ENCODE measurements around the gene PGLYRP1. TPM values are rescaled to one million over a fixed set of nuclear protein-coding genes. Genes with fewer than 3 reads are reported as not detected.

The PGLYRP1 gene
- total and polyA plus RNA-seq, 2 of the 4 experiments (the other 2 are of a cell fraction), result not detected

- H3K9ac ChIP-seq (ENCODE audit: low read depth, low read length), result peak overlapping the region; percentile 44; the same call in 1 of the 2 replicates
- peaks cover 4% of the 10 kb centered on the region for H3K27me3 ChIP-seq (ENCODE audit: control insufficient read depth, insufficient read depth, low read length)
- H3K4ac ChIP-seq (ENCODE audit: low read depth, low read length), result peak overlapping the region; percentile 58
- ChIA-PET CTCF (interaction anchor here (0.6 to 1.6 kb wide), 3 partner anchors 15 to 67 kb away, joined by 3 to 7 read pairs (median 4); no protein-coding TSS in a partner anchor), POLR2A (ENCODE audit: unreplicated experiment) (no interaction called here)
- H3K56ac ChIP-seq (ENCODE audit: extremely low read depth, insufficient read depth, low read length), result no peak overlapping the region; the same call in 1 of the 2 replicates
- H2BK5ac ChIP-seq (ENCODE audit: low read depth, low read length, poor library complexity, severe bottlenecking), result peak overlapping the region; percentile 17
- H2AK9ac ChIP-seq (replicated peaks; ENCODE audit: low read depth, low read length, poor library complexity), result no peak overlapping the region
- no CpG with 5 or more reads among the region's 8 CpGs for WGBS, 2 experiments (ENCODE audit: extremely low coverage in 2 of 2, insufficient read length in 1 of 2)
- peak overlapping the region; percentile 30; the same call in 1 of the 2 replicates for H3K14ac ChIP-seq (replicated peaks; ENCODE audit: low read depth, low read length)
- H3K27ac ChIP-seq (ENCODE audit: insufficient read depth, low read length), result no peak overlapping the region
- no peak overlapping the region for H2BK20ac ChIP-seq (ENCODE audit: low read depth, low read length)
- H3K23ac ChIP-seq (ENCODE audit: low read depth, low read length), result no peak overlapping the region
- in situ Hi-C loops (cut with MboI; ENCODE audit: low sequenced_read_pairs) (no loop called here), dilution Hi-C loops (cut with HindIII; ENCODE audit: low sequenced_read_pairs, unreplicated experiment) (no loop called here), intact Hi-C loops (cut with micrococcal nuclease) (loop anchor here (10.0 kb wide), 1 partner anchor 70 kb away; no protein-coding TSS in a partner anchor)
- H2BK120ac ChIP-seq (ENCODE audit: low read depth, low read length), result no peak overlapping the region
- H2BK15ac ChIP-seq (ENCODE audit: low read depth, low read length), result no peak overlapping the region
- BruUV-seq (replicated peaks), result no TSS peak
- peaks cover 2% of the 10 kb centered on the region; the same call in 1 of the 2 replicates for H3K4me1 ChIP-seq (ENCODE audit: control insufficient read depth, insufficient read depth, low read length)
- DNase-seq (no peak), ATAC-seq (ENCODE audit: low read depth) (peak; percentile 15)
- H2AFZ ChIP-seq (replicated peaks; ENCODE audit: low read length, poor library complexity), result peak overlapping the region; percentile 88
- no peak overlapping the region for H3K18ac ChIP-seq (ENCODE audit: low read depth, low read length)
- peak overlapping the region; percentile 43 to 86 for H4K8ac ChIP-seq (ENCODE audit: low read depth in 2 of 2, low read length in 2 of 2)
- H4K5ac ChIP-seq (ENCODE audit: low read depth, low read length), result peak overlapping the region; percentile 10
- H3K9me3 ChIP-seq (ENCODE audit: control insufficient read depth, insufficient read depth, low read length), result no peaks in the 10 kb centered on the region
- H4K91ac ChIP-seq (ENCODE audit: insufficient read depth, low read depth, low read length), result no peak overlapping the region
- H3K79me1 ChIP-seq (ENCODE audit: low read depth in 1 of 2, low read length in 2 of 2), result peaks cover 10 to 27% of the 10 kb centered on the region in 2 experiments
- H3K4me2 ChIP-seq (ENCODE audit: low read depth, low read length), result peak overlapping the region; percentile 81
- H3K9me1 ChIP-seq (ENCODE audit: insufficient read depth, low read length), result peaks cover 7% of the 10 kb centered on the region
- H4K20me1 ChIP-seq (ENCODE audit: insufficient read depth, low read length), result peaks cover 4% of the 10 kb centered on the region; the same call in 1 of the 2 replicates
- TF ChIP-seq CEBPB (IDR thresholded peaks at IDR 0.05; ENCODE audit: low read depth, low read length) (peak; percentile 78), SMC3 (IDR thresholded peaks at IDR 0.05; ENCODE audit: low read depth, low read length) (no peak), NFE2L2 (IDR thresholded peaks at IDR 0.05; ENCODE audit: low read depth, low read length) (no peak)
- peaks cover 2% of the 10 kb centered on the region; the same call in 1 of the 2 replicates for H3K36me3 ChIP-seq (ENCODE audit: control insufficient read depth, insufficient read depth, low read length)
- peak overlapping the region; percentile 51 for H3K4me3 ChIP-seq (ENCODE audit: insufficient read depth, low read depth, low read length)
- no peak overlapping the region for H2AK5ac ChIP-seq (ENCODE audit: low read depth, low read length)
These were observed 28.3 kb downstream of the PGLYRP1 start for GRCh38 chr19:45994456-45994997.
